GDM1 (cell line): ENCODE measurements around the gene KNCN.

Experiments
- DNase-seq: peaks from one replicate; lab custom pipeline; 2025; lab: John Stamatoyannopoulos, UW

KNCN gene

DNA sequence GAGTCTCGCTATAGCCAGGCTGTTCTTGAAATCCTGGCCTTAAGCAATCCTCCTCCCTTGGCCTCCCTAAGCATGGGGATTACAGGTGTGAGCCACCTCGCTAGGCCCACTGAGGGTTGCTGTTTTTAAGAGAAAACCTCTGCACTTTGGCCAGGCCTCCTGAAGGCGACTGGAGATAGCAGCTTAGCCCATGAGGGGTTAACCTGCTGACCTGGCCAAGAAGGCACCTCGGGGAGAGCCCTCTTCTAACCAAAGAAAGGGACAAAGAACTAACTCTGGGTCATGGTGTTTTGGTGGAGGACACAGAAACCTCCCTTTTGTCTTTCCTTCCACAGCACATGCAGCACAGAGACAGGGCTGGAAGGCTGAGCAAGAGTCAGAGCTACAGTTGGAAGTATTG is 17.7 kb upstream of the KNCN start:
- DNase-seq, result no peak

GRCh38 chr1:46568461-46568891 is 17.0 kb upstream of the KNCN start:
- DNase-seq, result no peak

- DNase-seq, result no peak
Measured at GRCh38 chr1:46563341-46563740, 11.9 kb upstream of the KNCN start.

DNA sequence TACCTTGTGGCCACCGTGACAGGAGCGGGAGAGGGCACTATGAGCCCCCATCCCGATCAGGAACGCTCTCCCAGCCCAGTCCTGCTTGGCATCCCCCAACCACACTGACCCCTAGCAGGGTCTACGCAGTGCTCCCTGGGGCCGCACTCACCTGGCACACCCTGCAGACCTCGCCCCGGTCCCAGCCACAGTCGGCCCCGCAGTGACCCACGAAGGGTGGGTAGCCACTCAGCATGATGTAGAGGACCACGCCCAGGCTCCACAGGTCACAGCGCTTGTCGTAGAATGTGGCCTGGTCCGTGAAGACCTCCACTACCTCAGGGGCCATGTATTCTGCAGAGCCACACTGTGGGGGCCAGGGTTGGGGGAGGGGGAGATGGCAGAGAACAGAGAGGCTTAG is 11.1 kb upstream of the KNCN start:
- no peak for DNase-seq

DNA sequence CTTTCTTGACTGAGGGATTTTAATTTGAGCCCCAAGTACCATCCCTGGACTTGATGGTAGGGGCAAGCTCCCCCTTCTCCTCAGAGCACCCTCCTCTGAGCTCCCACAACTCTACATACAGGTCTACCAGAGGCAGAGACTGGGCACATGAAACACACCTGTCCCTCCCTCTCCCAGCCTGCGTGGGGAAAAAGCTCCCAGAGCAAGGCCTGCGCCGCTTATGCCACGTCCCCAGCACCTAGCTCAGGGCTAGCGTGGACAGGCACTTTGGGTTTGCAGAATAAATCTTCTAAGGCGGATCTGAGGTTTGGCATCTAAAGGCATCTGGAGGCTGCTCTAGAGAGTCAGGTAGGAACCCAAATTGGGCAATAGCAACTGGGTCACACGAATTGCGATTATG is 7.5 kb upstream of the KNCN start:
- no peak for DNase-seq

DNA sequence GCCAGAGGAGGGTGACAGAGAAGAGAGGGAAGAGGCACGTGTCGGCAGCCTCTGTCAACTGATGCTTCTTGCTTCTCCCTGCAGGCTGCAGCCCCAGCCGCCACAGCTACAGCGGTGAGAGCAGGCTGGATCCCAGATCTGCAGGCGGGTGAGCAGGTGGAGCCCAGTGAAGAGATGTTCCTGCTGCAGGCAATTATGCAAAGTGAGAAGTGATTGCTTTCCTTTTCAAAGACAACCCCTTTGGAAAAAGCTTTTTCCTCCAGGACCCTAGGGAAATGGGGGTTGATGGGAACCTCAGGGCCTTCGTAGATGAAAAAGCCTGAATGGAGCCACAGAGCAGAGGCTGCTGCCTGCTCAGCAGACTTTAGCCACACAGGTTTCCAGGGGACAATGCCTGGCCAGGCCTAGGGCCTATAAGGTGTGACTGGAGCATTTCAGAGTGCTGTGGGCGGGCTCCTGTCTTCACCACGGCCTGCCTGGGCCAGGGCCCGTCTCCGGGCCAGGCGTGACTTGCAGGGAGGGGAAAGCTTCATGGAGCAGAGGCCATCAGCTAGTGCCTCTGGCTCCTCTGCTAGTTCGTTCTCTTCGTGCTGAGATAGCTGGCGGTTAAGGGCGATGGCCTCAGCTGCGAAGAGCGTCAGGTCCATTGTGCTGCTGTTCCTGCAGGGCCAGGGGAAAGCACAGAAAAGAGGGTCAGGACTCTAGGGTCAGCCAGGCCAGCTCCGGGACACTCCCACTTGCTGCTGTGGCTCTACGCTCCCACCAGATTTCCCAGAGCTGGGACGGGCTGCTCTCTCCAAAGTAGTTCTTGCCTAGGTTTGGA is 6.9 kb upstream of the KNCN start:
- no peak for DNase-seq

GRCh38 chr1:46557403-46557802 is 6.0 kb upstream of the KNCN start:
- no peak for DNase-seq

GRCh38 chr1:46556822-46557221 is 5.4 kb upstream of the KNCN start:
- no peak for DNase-seq

DNA sequence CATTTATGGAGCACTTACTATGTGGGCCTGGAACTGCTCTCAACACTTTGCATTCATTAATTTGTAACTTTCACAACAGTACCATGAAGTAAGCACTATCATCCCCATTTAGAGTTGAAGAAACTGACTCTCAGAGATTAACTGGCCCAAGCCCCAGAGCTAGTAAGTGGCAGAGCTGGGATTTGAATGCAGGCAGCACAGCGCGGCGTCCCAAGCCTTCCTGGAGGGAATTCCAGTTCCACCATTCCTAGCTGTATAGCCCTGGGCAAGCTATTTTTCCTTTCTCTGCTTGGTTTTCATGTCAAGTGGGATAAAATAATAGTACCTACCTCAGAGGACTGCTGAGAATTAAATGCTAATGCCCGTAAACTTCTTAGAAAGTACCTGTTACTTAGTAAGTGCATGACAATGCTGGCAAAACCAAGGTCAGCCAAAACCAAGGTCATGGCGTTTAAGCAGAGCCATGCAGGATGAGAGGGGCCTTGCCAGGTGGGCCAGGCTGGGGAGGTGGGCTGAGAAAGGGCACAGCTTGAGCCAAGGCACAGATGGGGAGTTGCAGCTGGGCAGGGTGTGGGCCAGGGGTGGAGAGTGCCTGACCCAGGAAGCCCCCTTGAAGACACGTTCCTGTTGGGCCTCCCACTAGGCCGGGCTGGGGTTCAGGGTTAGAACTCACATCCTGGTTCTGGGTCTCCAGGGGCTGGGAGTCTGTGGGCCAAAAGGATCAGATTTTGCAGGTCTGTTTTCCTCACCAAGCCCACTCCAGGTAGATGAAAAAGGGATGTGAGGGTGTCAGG is 4.6 kb upstream of the KNCN start:
- no peak for DNase-seq

DNA sequence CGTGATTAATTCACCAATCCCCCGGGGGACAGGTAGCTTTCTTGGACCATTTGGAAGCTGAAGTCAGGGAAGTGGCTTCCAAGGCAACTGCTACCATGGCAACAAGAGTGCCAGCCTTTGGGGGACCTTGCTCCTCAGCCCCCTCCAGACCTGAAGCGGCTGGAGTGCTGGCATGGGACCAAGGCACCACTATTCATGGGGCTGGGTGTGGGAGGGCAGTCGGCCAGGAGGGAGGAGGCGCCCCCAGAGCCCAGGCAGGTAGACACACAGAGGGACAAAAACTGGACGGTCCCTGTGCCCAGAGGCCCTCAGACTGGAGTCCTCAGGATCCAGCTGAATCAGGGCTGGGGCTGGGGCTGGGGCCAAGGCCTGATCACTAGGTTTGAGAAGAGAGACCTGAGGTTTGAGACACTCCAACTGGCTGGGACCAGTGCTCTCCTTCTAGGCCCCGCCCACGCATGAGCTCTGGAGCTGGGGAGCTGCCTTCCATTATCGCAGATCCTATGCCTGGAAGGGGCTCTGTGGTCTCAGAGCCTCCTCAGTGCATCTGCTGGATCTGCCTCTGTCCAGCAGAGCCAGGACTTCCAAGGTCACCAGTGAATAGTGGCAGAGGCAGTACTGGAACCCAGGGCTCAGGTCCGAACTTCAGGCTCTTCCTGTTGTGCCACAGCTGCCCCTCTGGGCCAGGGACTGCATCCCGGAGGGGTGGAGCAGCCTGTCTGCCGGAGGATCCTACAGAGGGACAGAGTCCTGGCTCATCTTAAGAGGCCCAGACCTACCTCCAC is 3.3 kb upstream of the KNCN start:
- DNase-seq, result no peak

DNA sequence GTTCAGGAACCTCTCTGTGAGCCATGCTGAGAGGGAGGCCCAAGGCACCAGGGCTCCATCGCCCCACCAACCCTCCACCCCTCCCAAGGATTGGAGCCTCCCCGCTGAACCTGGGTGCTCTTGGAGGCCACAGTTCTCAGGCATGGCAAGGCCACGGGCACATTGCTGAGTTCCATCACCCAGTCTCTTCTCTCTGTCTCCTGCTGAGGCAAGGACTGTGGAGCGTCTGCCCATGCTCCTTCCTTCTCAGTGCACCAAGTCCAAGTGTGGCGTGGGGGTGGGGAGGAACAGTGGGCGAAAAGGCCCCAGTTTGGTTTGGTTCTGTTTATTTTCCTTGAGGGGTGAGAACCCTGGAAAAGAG is 2.8 kb upstream of the KNCN start:
- DNase-seq, result no peak

DNA sequence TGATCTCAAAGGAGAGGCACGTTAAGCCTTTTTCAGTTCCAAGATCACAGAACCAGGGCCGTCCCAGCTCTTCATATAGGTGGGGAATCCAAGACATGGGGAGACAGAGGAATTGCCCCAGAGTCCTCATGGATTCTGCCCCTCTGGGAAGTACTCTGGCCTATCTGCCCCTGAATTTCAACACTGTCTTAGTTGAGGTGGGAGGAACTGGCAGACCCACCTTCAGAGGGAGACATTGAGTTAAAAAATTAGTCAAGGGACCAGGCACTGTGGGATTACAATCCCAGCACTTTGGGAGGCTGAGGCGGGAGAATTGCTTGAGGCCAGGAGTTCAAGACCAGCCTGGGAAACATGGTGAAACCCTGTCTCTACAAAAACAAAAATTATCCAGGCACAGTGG is 2.1 kb upstream of the KNCN start:
- no peak for DNase-seq

DNA sequence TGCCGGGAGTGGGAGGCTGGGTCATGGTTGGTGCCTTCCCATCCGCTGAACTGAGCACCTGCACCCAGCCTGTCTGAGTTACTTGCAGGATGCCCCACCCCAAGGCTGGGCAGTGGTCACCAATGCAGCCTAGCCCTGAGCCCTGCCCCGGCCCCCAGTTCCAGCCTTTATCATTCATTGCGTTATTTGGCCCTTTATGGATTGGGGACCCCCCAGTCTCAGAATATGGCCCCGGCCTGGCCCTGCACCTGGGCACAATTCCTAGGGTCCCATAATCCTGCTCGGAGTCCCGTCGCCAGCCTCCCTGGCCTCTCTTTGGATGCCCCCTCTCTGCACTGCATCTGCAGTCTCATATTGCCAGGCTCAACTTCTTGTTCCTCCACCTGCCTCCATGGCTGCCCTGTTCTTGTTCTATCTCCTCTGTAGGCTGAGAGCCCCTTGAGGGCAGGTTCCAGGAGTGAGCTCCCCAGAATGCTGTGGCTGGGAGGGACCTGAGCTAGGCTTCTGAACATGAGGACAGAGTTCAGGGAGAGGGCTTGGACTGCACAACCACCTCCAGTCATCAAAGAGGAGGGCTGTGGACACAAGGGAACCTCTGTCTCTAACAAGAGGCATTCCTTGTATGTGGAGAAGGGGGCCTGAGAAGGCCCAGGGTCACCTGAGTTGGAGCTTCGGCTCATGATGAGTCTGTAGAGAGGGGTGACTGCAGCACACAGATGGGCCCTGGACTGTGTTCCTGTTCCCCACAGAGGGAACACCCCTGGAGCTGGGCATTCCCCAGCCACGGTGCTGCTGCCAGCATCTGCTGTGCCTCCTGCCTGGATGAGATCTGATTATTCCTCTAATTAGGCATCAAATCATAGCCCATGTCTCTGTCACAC is 1.1 kb upstream of the KNCN start:
- DNase-seq, result no peak

DNA sequence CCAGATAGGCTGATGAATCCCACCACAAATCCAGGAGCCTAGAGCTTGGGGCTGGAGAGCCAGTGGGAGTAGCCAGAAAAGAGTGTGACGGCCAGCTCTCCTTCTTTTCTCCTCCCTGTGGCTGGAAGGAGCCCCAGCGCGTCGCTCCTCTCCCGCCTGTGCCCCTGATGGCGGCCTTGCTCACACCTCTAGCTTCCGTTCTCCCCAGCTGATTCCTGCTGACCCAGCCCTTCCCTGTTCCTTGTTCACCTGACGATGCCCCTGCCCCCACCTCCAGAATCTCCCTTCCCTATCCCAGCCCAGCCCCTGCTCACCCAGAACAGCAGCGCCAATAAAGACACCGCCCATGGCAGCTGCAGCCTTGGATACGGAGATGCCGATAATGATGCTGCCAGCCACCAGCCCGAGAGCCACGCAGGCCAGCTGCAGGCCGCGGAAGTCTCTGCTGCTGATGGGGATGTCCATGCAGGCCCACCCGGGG is 656 bp downstream of the KNCN start:
- DNase-seq, result no peak

GRCh38 chr1:46549697-46550681 is 1.5 kb downstream of the KNCN start:
- no peak for DNase-seq

GRCh38 chr1:46547481-46548383 is 3.7 kb downstream of the KNCN start:
- no peak for DNase-seq

DNA sequence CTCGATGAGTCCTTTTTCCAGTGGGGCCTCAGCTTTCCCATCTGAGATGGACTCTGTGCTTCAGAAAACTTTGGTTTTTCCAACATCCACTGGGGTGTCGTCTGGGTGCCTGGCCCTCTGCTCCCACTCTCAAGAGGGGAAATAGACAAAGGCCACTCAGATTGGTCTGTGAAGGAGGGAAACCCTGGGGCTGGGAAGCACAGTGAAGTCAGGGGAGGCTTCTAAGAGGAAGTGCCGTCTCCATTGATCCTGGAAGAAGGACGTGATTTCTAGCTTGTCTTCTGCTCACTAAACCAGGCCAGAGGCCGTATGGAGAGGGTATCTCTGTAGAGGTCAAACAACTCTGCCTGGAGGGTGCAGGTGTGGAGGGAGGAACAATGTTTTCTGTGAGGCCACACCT is 5.2 kb downstream of the KNCN start:
- no peak for DNase-seq

DNA sequence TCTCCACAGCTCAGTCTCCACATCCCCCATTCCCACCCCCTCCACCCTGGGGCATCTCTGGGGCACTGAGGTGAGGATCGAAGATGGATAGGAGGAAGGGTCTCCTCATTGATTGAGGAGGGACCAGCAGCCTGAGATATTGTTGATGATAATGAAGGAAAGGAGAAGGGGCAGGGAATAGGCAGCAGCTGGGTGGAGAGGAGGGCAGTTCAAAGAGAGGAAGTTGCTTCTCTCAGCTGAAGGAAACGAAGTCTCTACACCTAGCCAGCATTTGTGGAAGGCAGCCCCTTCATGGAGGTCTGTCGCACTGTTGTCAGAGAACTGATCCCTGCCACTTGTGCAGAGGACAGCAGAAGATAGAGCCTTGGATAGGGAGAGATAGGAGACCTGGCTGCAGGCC is 5.7 kb downstream of the KNCN start:
- DNase-seq, result no peak

- DNase-seq, result no peak
Measured at GRCh38 chr1:46544561-46545240, 6.7 kb downstream of the KNCN start.
